ENCODE data around the gene ADAMTS15.

ADAMTS15 gene

GRCh38 chr11:130428316-130429119 lies 19.9 kb upstream of the ADAMTS15 start, which contains the start of gene ADAMTS8:
Gene ADAMTS8 (minus strand): TSS chr11:130428609. CDS start chr11:130428286, 323 bp downstream.
- in situ Hi-C loops (cut with MboI; ENCODE audit: low sequenced_read_pairs, unreplicated experiment): loop anchor here (10.0 kb wide), 1 partner anchor 214 kb away; no protein-coding TSS in a partner anchor
- no peak for TF ChIP-seq CTCF (IDR thresholded peaks at IDR 0.05; ENCODE audit: borderline replicate concordance, control extremely low read depth, extremely low read depth, insufficient read depth, missing control alignments)
- no peak for DNase-seq (ENCODE audit: low spot score)

- TF ChIP-seq CTCF (IDR thresholded peaks at IDR 0.05; ENCODE audit: borderline replicate concordance, control extremely low read depth, extremely low read depth, insufficient read depth, missing control alignments): no peak
- DNase-seq (ENCODE audit: low spot score): no peak
- in situ Hi-C loops (cut with MboI; ENCODE audit: low sequenced_read_pairs, unreplicated experiment): loop anchor here (10.0 kb wide), 1 partner anchor 214 kb away; no protein-coding TSS in a partner anchor
Measured at GRCh38 chr11:130429120-130429681, 19.2 kb upstream of the ADAMTS15 start.

- no peak for TF ChIP-seq CTCF (IDR thresholded peaks at IDR 0.05; ENCODE audit: borderline replicate concordance, control extremely low read depth, extremely low read depth, insufficient read depth, missing control alignments)
- DNase-seq (ENCODE audit: low spot score): no peak
- in situ Hi-C loops (cut with MboI; ENCODE audit: low sequenced_read_pairs, unreplicated experiment): loop anchor here (10.0 kb wide), 2 partner anchors 215 to 435 kb away; no protein-coding TSS in a partner anchor
Measured at GRCh38 chr11:130429983-130430382, 18.5 kb upstream of the ADAMTS15 start.

GRCh38 chr11:130431331-130431773 lies 17.1 kb upstream of the ADAMTS15 start:
- DNase-seq (ENCODE audit: low spot score): peak; percentile 76
- in situ Hi-C loops (cut with MboI; ENCODE audit: low sequenced_read_pairs, unreplicated experiment): loop anchor here (10.0 kb wide), 1 partner anchor 433 kb away; no protein-coding TSS in a partner anchor
- peak; percentile 82 for TF ChIP-seq CTCF (IDR thresholded peaks at IDR 0.05; ENCODE audit: borderline replicate concordance, control extremely low read depth, extremely low read depth, insufficient read depth, missing control alignments)

- in situ Hi-C loops (cut with MboI; ENCODE audit: low sequenced_read_pairs, unreplicated experiment): loop anchor here (10.0 kb wide), 1 partner anchor 433 kb away; no protein-coding TSS in a partner anchor
- no peak for DNase-seq (ENCODE audit: low spot score)
- TF ChIP-seq CTCF (IDR thresholded peaks at IDR 0.05; ENCODE audit: borderline replicate concordance, control extremely low read depth, extremely low read depth, insufficient read depth, missing control alignments): no peak
Measured at GRCh38 chr11:130431801-130432200, 16.6 kb upstream of the ADAMTS15 start.

- no peak for TF ChIP-seq CTCF (IDR thresholded peaks at IDR 0.05; ENCODE audit: borderline replicate concordance, control extremely low read depth, extremely low read depth, insufficient read depth, missing control alignments)
- in situ Hi-C loops (cut with MboI; ENCODE audit: low sequenced_read_pairs, unreplicated experiment): loop anchor here (10.0 kb wide), 1 partner anchor 431 kb away; no protein-coding TSS in a partner anchor
- no peak for DNase-seq (ENCODE audit: low spot score)
Measured at GRCh38 chr11:130433357-130433756, 15.1 kb upstream of the ADAMTS15 start.

All from GM13976 (cell line).